Measurements from ENCODE around the gene PCDHA13.
"Not testable (repeated sequence)": the region's sequence is repeated elsewhere in the genome, so short reads cannot be mapped to it uniquely, and the experiment has no call there.

The PCDHA13 gene

DNA sequence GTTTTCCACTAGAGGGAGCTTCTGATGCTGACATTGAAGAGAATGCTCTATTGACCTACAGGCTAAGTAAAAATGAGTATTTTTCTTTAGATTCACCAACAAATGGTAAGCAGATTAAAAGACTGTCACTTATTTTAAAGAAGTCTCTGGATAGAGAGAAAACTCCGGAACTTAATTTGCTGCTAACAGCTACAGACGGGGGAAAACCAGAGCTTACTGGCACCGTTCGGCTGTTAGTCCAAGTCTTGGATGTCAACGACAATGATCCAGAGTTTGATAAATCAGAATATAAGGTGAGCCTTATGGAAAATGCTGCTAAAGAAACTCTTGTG lies 12.4 kb upstream of the PCDHA13 start:
- no peak for DNase-seq (ENCODE audit: extremely low read depth in 1 of 2, low read depth in 1 of 2)

- no peak for DNase-seq (ENCODE audit: extremely low read depth in 1 of 2, low read depth in 1 of 2)
These were observed 11.4 kb upstream of the PCDHA13 start for GRCh38 chr5:140870221-140871201.

DNA sequence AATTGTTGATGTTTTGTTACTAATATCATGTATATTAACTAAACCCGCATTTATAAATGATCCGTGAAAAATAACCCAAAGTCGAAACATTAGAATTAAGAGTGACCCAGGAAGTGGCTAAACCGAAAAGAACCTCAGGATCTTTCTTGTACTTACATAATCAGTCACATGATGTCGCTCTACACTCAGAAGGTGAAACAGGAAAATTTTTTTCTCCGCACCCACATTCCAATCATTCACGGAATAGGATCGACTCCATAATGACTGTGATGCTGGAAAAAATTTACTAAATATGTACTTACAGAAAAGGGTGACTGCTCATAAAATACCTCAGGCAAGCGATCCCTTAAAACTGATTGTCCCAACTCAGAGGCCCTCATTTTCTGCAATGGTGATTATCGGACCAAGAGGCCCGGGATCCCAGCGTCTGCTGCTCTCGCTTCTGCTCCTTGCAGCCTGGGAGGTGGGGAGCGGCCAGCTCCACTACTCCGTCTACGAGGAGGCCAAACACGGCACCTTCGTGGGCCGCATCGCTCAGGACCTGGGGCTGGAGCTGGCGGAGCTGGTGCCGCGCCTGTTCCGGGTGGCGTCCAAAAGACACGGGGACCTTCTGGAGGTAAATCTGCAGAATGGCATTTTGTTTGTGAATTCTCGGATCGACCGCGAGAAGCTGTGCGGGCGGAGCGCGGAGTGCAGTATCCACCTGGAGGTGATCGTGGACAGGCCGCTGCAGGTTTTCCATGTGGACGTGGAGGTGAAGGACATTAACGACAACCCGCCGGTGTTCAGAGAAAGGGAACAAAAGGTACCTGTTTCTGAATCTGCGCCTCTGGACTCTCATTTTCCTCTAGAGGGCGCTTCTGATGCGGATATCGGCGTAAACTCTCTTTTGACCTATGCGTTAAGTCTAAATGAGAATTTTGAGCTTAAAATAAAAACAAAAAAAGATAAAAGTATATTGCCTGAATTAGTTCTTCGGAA lies 6.5 kb upstream of the PCDHA13 start, which contains the start of gene PCDHA12:
TSS of gene PCDHA12 (plus strand) at position 224 of the 981 bp plus-strand sequence. CDS start at position 389, 165 bp downstream.
- DNase-seq (ENCODE audit: extremely low read depth in 1 of 2, low read depth in 1 of 2): no peak

- not testable (repeated sequence) for DNase-seq (ENCODE audit: extremely low read depth in 1 of 2, low read depth in 1 of 2)
These were observed 5.2 kb upstream of the PCDHA13 start for GRCh38 chr5:140876541-140877261.

DNA sequence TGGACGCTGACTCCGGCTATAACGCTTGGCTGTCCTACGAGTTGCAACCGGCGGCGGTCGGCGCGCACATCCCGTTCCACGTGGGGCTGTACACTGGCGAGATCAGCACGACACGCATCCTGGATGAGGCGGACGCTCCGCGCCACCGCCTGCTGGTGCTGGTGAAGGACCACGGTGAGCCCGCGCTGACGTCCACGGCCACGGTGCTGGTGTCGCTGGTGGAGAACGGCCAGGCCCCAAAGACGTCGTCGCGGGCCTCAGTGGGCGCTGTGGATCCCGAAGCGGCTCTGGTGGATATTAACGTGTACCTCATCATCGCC lies 4.7 kb upstream of the PCDHA13 start:
- no peak for DNase-seq (ENCODE audit: extremely low read depth in 1 of 2, low read depth in 1 of 2)

DNA sequence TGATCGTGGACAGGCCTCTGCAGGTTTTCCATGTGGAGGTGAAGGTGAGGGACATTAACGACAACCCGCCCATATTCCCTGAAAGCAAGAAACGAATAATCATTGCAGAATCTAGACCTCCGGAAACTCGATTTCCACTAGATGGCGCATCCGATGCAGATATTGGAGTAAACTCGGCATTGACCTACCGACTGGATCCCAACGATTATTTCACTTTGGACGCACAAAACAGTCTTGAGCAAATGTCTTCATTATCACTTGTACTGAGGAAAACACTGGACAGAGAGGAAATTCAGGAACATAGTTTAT lies 621 bp downstream of the PCDHA13 start:
- no peak for DNase-seq (ENCODE audit: extremely low read depth in 1 of 2, low read depth in 1 of 2)

GRCh38 chr5:140883373-140883772 lies 1.4 kb downstream of the PCDHA13 start:
- DNase-seq (ENCODE audit: extremely low read depth in 1 of 2, low read depth in 1 of 2): no peak

GRCh38 chr5:140883927-140884697 lies 2.2 kb downstream of the PCDHA13 start:
- DNase-seq (ENCODE audit: extremely low read depth in 1 of 2, low read depth in 1 of 2): no peak

GRCh38 chr5:140916325-140916724 lies 34.4 kb downstream of the PCDHA13 start:
- no peak for DNase-seq (ENCODE audit: extremely low read depth in 1 of 2, low read depth in 1 of 2)

GRCh38 chr5:140923601-140924000 lies 41.7 kb downstream of the PCDHA13 start:
- no peak for DNase-seq (ENCODE audit: extremely low read depth in 1 of 2, low read depth in 1 of 2)

DNA sequence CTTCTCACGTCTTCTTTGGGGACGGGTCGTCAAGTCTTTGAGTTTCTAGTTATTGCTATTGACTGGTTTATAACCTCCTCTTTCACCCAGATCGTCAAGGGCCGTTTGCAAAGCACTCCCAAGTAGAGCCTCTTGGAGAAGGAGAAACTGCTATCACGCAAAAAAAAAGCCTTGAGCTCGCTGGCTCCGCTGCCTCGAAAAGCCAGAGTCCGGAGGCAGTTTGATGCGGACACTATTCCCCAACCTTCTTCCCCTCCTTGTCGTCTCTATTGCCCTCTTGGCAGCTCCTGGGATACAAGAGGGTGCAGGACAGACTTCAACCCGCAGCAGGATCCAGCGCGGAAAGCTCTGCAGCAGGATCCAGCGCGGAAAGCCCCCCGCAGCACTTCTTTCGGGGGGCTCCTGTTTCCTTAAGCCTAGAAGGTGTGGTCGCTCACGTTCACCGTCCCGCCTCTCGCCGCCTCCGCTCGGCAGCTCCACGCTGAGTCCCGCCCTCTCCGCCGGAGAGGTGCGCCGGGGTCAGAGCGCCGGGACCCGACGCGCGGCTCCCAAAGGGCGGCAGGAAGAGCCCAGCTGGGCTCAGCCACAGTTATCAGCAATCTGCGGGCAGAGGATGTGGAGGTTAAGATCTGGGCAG lies 44.0 kb downstream of the PCDHA13 start, which contains the start of gene PCDHAC1:
TSS of gene PCDHAC1 (plus strand) at position 494 of the 637 bp plus-strand sequence. CDS start 594 bp downstream, outside the sequence.
- DNase-seq (ENCODE audit: extremely low read depth in 1 of 2, low read depth in 1 of 2): no peak

- DNase-seq (ENCODE audit: extremely low read depth in 1 of 2, low read depth in 1 of 2): no peak
These were observed 44.7 kb downstream of the PCDHA13 start for GRCh38 chr5:140926443-140927227.

DNA sequence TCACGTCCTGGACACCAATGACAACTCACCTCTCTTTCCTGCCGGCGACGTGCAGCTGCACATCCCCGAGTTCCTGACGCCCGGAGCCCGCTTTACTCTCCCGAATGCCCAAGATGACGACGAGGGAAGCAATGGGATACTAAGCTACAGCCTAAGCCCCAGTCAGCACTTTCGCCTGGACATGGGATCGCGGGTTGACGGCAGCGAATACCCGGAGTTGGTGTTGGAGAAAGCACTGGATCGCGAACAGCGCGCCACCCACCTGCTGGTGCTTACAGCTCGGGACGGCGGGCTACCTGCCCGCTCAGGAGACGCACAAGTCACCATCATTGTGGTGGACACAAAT lies 45.3 kb downstream of the PCDHA13 start:
- DNase-seq (ENCODE audit: extremely low read depth in 1 of 2, low read depth in 1 of 2): no peak

Data from stimulated activated CD8-positive, alpha-beta memory T cell treated with anti-CD3 and anti-CD28 coated beads, Interleukin-7, amount 100 ng/mL, for 48 hours (primary cell).